HEK293 (cell line): Measurements from ENCODE around the gene NR2F2.

Experiments used
- CTCF ChIA-PET: fragments of 350-600 bp; formaldehyde crosslinking; extraction: SDS; loops from one replicate; lab custom pipeline; 2021; ENCODE audit warnings: antibody characterized with exemption; lab: Yijun Ruan, JAX
- POLR2A ChIA-PET: fragments of 300-600 bp; formaldehyde crosslinking; extraction: SDS; loops from one replicate; lab custom pipeline; 2020; ENCODE audit warnings: antibody characterized with exemption, inconsistent platforms; lab: Yijun Ruan, JAX
- H3K27ac ChIP-seq: fragments of 200-500 bp; sonication (Bioruptor generic); 2 replicates; pipeline ENCODE4 v1.5.1; 2014; ENCODE audit warnings: low read depth, low read length, control low read depth, inconsistent platforms; ENCODE audit errors: extremely low read depth
- H3K36me3 ChIP-seq, 2 experiments: fragments of 200-500 bp in 1 of 2; sonication (Bioruptor generic) in 1 of 2; 1 replicate in 1 of 2; 2 replicates in 1 of 2; pipeline ENCODE4 v1.5.1; 2014 to 2017; ENCODE audit warnings: inconsistent platforms in 2 of 2, low read length in 2 of 2; ENCODE audit not compliant: control insufficient read depth in 2 of 2, insufficient read depth in 1 of 2
- H3K4me1 ChIP-seq: fragments of 200-500 bp; sonication (Bioruptor generic); 2 replicates; pipeline ENCODE4 v1.5.1; 2014; ENCODE audit warnings: mild to moderate bottlenecking, low read length, inconsistent platforms; ENCODE audit not compliant: control insufficient read depth, insufficient read depth
- H3K4me3 ChIP-seq: 2 replicates; pipeline ENCODE4 v1.5.1; 2011; ENCODE audit warnings: low read depth, mild to moderate bottlenecking, control low read depth, low read length, moderate library complexity
- H3K9me3 ChIP-seq: fragments of 200-500 bp; sonication (Bioruptor generic); 2 replicates; pipeline ENCODE4 v1.5.1; 2014; ENCODE audit warnings: low read depth, low read length, inconsistent platforms; ENCODE audit not compliant: control insufficient read depth, insufficient read depth
- BCL11A ChIP-seq: fragments of 450-650 bp; formaldehyde crosslinking; IDR thresholded peaks from 2 replicates; pipeline ENCODE4 v1.5.1; 2016; ENCODE audit warnings: low read depth, missing biosample characterization, missing genetic modification characterization
- GLIS2 ChIP-seq: fragments of 450-650 bp; formaldehyde crosslinking; IDR thresholded peaks from 2 replicates; pipeline ENCODE4 v1.5.1; 2016; ENCODE audit warnings: missing biosample characterization, missing genetic modification characterization
- MEIS1 ChIP-seq: sonication (generic); formaldehyde crosslinking; IDR thresholded peaks from 2 replicates; pipeline ENCODE4 v1.8.1; 2022; ENCODE audit warnings: missing genetic modification reagents, mild to moderate bottlenecking, borderline replicate concordance
- PRDM1 ChIP-seq: fragments of 450-650 bp; formaldehyde crosslinking; IDR thresholded peaks from 2 replicates; pipeline ENCODE4; 2016; ENCODE audit warnings: missing biosample characterization, missing genetic modification characterization
- ZBTB48 ChIP-seq: fragments of 450-650 bp; formaldehyde crosslinking; IDR thresholded peaks from 2 replicates; pipeline ENCODE4 v1.5.1; 2016; ENCODE audit warnings: missing biosample characterization, missing genetic modification characterization
- ZNF223 ChIP-seq: fragments of 450-650 bp; formaldehyde crosslinking; IDR thresholded peaks from 2 replicates; pipeline ENCODE4 v1.5.1; 2016; ENCODE audit warnings: missing biosample characterization, missing genetic modification characterization
- ZNF350 ChIP-seq: fragments of 450-650 bp; formaldehyde crosslinking; IDR thresholded peaks from 2 replicates; pipeline ENCODE4 v1.5.0; 2017; ENCODE audit warnings: missing biosample characterization, mild to moderate bottlenecking, missing genetic modification characterization
- ZNF366 ChIP-seq: fragments of 450-650 bp; formaldehyde crosslinking; conservative IDR thresholded peaks from 2 replicates; pipeline ENCODE4 v1.5.1; 2016; ENCODE audit warnings: missing biosample characterization, missing genetic modification characterization
- ZNF514 ChIP-seq: fragments of 450-650 bp; formaldehyde crosslinking; IDR thresholded peaks from 2 replicates; pipeline ENCODE4 v1.5.1; 2016; ENCODE audit warnings: missing biosample characterization, missing genetic modification characterization
- ZNF558 ChIP-seq: fragments of 450-650 bp; formaldehyde crosslinking; IDR thresholded peaks from 2 replicates; pipeline ENCODE4 v1.5.1; 2016; ENCODE audit warnings: missing biosample characterization, missing genetic modification characterization
- ZNF707 ChIP-seq: fragments of 450-650 bp; formaldehyde crosslinking; IDR thresholded peaks from 2 replicates; pipeline ENCODE4 v1.5.1; 2016; ENCODE audit warnings: missing biosample characterization, missing genetic modification characterization
- ZNF76 ChIP-seq: fragments of 450-650 bp; formaldehyde crosslinking; IDR thresholded peaks from 2 replicates; pipeline ENCODE4; 2016; ENCODE audit warnings: low read depth, missing biosample characterization, missing genetic modification characterization, borderline replicate concordance
- TF ChIP-seq, protein P1 (sequence below): fragments of 450-650 bp; formaldehyde crosslinking; conservative IDR thresholded peaks from 2 replicates; pipeline ENCODE4 v1.5.1; 2016; ENCODE audit warnings: low read depth, missing biosample characterization, missing genetic modification characterization
- TF ChIP-seq, protein P2 (sequence below): fragments of 450-650 bp; formaldehyde crosslinking; IDR thresholded peaks from 2 replicates; pipeline ENCODE4 v1.5.1; 2016; ENCODE audit warnings: missing biosample characterization, missing genetic modification characterization
- TF ChIP-seq, protein P3 (sequence below): fragments of 450-650 bp; formaldehyde crosslinking; IDR thresholded peaks from 2 replicates; pipeline ENCODE4 v1.5.1; 2016; ENCODE audit warnings: missing biosample characterization, missing genetic modification characterization, borderline replicate concordance

The NR2F2 gene

GRCh38 chr15:96292635-96293034 lies 37.9 kb upstream of the NR2F2 start (continued):
- TF ChIP-seq ZNF707 (no peak), PRDM1 (no peak), MEIS1 (CRISPR knock-in tag) (no peak)

DNA sequence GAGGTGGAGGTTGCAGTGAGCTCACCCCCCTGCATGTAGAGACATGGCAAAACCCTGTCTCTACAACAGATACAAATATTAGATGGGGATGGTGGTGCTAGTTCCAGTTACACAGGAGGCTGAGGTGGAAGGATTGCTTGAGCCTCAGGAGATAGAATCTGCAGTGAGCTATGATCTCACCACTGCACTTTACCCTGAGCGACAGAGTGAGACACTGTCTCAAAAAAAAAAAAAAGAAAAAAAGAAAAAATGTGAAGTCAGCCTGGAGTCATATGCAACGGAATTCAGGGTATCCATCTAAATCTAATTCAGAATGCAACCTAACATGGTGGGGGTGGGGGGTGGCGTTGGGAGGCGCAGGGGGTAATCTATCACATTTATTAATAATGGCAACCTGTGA lies 37.1 kb upstream of the NR2F2 start:
- H3K27ac ChIP-seq, result no peak overlapping the region
- no peak overlapping the region for H3K4me3 ChIP-seq
- ChIA-PET CTCF (interaction anchor here (0.6 kb wide), 1 partner anchor 355 kb away, joined by 4 read pairs; no protein-coding TSS in a partner anchor), POLR2A (no interaction called here)
- no peak for TF ChIP-seq GLIS2 (tag by site-specific recombination)
- TF ChIP-seq, protein P1, sequence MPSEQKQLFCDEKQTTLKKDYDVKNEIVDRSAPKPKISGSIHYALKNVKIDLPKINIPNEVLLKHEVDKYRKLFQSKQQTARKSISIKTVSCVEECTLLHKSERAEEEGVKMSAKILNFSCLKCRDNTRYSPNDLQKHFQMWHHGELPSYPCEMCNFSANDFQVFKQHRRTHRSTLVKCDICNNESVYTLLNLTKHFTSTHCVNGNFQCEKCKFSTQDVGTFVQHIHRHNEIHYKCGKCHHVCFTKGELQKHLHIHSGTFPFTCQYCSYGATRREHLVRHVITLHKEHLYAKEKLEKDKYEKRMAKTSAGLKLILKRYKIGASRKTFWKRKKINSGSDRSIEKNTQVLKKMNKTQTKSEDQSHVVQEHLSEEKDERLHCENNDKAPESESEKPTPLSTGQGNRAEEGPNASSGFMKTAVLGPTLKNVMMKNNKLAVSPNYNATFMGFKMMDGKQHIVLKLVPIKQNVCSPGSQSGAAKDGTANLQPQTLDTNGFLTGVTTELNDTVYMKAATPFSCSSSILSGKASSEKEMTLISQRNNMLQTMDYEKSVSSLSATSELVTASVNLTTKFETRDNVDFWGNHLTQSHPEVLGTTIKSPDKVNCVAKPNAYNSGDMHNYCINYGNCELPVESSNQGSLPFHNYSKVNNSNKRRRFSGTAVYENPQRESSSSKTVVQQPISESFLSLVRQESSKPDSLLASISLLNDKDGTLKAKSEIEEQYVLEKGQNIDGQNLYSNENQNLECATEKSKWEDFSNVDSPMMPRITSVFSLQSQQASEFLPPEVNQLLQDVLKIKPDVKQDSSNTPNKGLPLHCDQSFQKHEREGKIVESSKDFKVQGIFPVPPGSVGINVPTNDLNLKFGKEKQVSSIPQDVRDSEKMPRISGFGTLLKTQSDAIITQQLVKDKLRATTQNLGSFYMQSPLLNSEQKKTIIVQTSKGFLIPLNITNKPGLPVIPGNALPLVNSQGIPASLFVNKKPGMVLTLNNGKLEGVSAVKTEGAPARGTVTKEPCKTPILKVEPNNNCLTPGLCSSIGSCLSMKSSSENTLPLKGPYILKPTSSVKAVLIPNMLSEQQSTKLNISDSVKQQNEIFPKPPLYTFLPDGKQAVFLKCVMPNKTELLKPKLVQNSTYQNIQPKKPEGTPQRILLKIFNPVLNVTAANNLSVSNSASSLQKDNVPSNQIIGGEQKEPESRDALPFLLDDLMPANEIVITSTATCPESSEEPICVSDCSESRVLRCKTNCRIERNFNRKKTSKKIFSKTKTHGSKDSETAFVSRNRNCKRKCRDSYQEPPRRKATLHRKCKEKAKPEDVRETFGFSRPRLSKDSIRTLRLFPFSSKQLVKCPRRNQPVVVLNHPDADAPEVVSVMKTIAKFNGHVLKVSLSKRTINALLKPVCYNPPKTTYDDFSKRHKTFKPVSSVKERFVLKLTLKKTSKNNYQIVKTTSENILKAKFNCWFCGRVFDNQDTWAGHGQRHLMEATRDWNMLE, result no peak
- no peaks in the 10 kb centered on the region for H3K4me1 ChIP-seq
- no peaks in the 10 kb centered on the region for H3K9me3 ChIP-seq
- H3K36me3 ChIP-seq, result no peaks in the 10 kb centered on the region

- TF ChIP-seq, protein P2, sequence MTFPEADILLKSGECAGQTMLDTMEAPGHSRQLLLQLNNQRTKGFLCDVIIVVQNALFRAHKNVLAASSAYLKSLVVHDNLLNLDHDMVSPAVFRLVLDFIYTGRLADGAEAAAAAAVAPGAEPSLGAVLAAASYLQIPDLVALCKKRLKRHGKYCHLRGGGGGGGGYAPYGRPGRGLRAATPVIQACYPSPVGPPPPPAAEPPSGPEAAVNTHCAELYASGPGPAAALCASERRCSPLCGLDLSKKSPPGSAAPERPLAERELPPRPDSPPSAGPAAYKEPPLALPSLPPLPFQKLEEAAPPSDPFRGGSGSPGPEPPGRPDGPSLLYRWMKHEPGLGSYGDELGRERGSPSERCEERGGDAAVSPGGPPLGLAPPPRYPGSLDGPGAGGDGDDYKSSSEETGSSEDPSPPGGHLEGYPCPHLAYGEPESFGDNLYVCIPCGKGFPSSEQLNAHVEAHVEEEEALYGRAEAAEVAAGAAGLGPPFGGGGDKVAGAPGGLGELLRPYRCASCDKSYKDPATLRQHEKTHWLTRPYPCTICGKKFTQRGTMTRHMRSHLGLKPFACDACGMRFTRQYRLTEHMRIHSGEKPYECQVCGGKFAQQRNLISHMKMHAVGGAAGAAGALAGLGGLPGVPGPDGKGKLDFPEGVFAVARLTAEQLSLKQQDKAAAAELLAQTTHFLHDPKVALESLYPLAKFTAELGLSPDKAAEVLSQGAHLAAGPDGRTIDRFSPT (tag by site-specific recombination), result no peak
- TF ChIP-seq ZNF514 (tag by site-specific recombination), result no peak
- no peak for TF ChIP-seq BCL11A (tag by site-specific recombination)
- no peak for TF ChIP-seq ZBTB48 (tag by site-specific recombination)
- TF ChIP-seq, protein P3, sequence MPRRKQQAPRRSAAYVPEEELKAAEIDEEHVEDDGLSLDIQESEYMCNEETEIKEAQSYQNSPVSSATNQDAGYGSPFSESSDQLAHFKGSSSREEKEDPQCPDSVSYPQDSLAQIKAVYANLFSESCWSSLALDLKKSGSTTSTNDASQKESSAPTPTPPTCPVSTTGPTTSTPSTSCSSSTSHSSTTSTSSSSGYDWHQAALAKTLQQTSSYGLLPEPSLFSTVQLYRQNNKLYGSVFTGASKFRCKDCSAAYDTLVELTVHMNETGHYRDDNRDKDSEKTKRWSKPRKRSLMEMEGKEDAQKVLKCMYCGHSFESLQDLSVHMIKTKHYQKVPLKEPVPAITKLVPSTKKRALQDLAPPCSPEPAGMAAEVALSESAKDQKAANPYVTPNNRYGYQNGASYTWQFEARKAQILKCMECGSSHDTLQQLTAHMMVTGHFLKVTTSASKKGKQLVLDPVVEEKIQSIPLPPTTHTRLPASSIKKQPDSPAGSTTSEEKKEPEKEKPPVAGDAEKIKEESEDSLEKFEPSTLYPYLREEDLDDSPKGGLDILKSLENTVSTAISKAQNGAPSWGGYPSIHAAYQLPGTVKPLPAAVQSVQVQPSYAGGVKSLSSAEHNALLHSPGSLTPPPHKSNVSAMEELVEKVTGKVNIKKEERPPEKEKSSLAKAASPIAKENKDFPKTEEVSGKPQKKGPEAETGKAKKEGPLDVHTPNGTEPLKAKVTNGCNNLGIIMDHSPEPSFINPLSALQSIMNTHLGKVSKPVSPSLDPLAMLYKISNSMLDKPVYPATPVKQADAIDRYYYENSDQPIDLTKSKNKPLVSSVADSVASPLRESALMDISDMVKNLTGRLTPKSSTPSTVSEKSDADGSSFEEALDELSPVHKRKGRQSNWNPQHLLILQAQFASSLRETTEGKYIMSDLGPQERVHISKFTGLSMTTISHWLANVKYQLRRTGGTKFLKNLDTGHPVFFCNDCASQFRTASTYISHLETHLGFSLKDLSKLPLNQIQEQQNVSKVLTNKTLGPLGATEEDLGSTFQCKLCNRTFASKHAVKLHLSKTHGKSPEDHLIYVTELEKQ (tag by site-specific recombination), result no peak
- TF ChIP-seq ZNF350 (tag by site-specific recombination), result no peak
- no peak for TF ChIP-seq ZNF558
- no peak for TF ChIP-seq ZNF76
- no peak for TF ChIP-seq ZNF223 (tag by site-specific recombination)
- TF ChIP-seq ZNF366 (tag by site-specific recombination), result no peak
- Histone ChIP-seq H3K27ac (no peak overlapping the region), H3K4me1 (no peaks in the 10 kb centered on the region), H3K4me3 (no peak overlapping the region), H3K9me3 (no peaks in the 10 kb centered on the region; the same call in 1 of the 2 replicates), H3K36me3 (no peaks in the 10 kb centered on the region)
- ChIA-PET CTCF (interaction anchor here (0.6 kb wide), 1 partner anchor 143 kb away, joined by 3 read pairs; no protein-coding TSS in a partner anchor), POLR2A (no interaction called here)
Measured at GRCh38 chr15:96294766-96295165, 35.7 kb upstream of the NR2F2 start.
